Measurements from ENCODE around the gene NOL6.

DNA sequence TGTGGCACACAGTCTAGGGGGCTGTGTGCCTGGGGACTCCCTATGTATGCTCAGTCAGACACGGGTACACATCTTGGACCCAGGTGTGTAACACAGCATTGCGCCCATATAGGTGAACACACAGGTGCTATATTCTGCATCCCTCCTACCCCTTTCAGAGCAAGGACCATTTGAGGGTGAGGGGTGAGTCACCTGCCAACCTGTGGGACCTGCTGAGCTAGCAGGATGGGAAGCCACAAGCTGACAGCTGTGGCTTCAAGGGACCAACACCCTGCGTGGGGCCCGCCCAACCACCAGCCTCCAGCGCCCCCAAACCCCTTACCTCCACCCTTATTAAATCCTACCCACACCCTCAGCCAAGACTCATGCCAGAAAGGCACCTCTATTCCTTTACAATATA is 56.7 kb downstream of the NOL6 start:
- TF ChIP-seq POLR2A (IDR thresholded peaks at IDR 0.05; ENCODE audit: control extremely low read depth in 1 of 2, low read depth in 2 of 2, low read length in 2 of 2) (no peak), POLR2AphosphoS5 (IDR thresholded peaks at IDR 0.05; ENCODE audit: low read depth, low read length) (no peak), YY1 (IDR thresholded peaks at IDR 0.05; ENCODE audit: low read depth, low read length) (no peak), CEBPB (IDR thresholded peaks at IDR 0.05; ENCODE audit: low read depth, low read length) (no peak), EP300 (IDR thresholded peaks at IDR 0.05; ENCODE audit: borderline replicate concordance in 1 of 2, low read depth in 2 of 2, low read length in 2 of 2) (no peak), NRF1 (IDR thresholded peaks at IDR 0.05; ENCODE audit: low read depth, low read length) (no peak), EGR1 (IDR thresholded peaks at IDR 0.05; ENCODE audit: borderline replicate concordance, low read depth, low read length) (no peak), GTF2F1 (IDR thresholded peaks at IDR 0.05; ENCODE audit: borderline replicate concordance, low read depth, low read length) (no peak), TAF7 (optimal IDR thresholded peaks at IDR 0.05; ENCODE audit: borderline replicate concordance, low read depth, low read length) (no peak), EZH2 (IDR thresholded peaks at IDR 0.05; ENCODE audit: low read depth, low read length, severe bottlenecking) (no peak), CBX8 (IDR thresholded peaks at IDR 0.05; ENCODE audit: borderline replicate concordance, low read depth, low read length) (no peak)
- TF ChIP-seq, protein P1, sequence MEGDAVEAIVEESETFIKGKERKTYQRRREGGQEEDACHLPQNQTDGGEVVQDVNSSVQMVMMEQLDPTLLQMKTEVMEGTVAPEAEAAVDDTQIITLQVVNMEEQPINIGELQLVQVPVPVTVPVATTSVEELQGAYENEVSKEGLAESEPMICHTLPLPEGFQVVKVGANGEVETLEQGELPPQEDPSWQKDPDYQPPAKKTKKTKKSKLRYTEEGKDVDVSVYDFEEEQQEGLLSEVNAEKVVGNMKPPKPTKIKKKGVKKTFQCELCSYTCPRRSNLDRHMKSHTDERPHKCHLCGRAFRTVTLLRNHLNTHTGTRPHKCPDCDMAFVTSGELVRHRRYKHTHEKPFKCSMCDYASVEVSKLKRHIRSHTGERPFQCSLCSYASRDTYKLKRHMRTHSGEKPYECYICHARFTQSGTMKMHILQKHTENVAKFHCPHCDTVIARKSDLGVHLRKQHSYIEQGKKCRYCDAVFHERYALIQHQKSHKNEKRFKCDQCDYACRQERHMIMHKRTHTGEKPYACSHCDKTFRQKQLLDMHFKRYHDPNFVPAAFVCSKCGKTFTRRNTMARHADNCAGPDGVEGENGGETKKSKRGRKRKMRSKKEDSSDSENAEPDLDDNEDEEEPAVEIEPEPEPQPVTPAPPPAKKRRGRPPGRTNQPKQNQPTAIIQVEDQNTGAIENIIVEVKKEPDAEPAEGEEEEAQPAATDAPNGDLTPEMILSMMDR (IDR thresholded peaks at IDR 0.05; ENCODE audit: control extremely low read depth in 1 of 3, insufficient read depth in 1 of 3, low read depth in 1 of 3, low read length in 3 of 3): no peak
- TF ChIP-seq, protein P2, sequence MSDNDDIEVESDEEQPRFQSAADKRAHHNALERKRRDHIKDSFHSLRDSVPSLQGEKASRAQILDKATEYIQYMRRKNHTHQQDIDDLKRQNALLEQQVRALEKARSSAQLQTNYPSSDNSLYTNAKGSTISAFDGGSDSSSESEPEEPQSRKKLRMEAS (IDR thresholded peaks at IDR 0.05): no peak
